Stimulated activated naive B cell treated with anti-CD40 and anti-IgM and Interleukin-4, amounts not matched to agents 10 μg/mL and 1 μg/mL and 100 μg/mL, for 72 hours (primary cell): Measurements from ENCODE around the gene CYB5B.

Experiments
- ATAC-seq, 2 donors: fragments of 150-1000 bp; cut with Tn5 transposase; replicated peaks; 2 replicates each; pipeline ENCODE4 v1.10.0; 2021; ENCODE audit warnings: moderate library complexity in 1 of 2
- DNase-seq: peaks from one replicate; pipeline ENCODE4 v3.0.0; 2021
- H3K27ac Mint-ChIP-seq: one replicate; pipeline ENCODE4 v1.8.0; 2022; ENCODE audit warnings: mild to moderate bottlenecking, mixed read lengths
- H3K27me3 Mint-ChIP-seq, 2 donors: one replicate each; pipeline ENCODE4 v1.8.0; 2022; ENCODE audit warnings: mixed read lengths in 2 of 2
- H3K36me3 Mint-ChIP-seq, 2 donors: one replicate each; pipeline ENCODE4 v1.8.0; 2022; ENCODE audit warnings: mixed read lengths in 2 of 2, mild to moderate bottlenecking in 1 of 2
- H3K4me1 Mint-ChIP-seq, 2 donors: one replicate each; pipeline ENCODE4 v1.8.0; 2022; ENCODE audit warnings: mixed read lengths in 2 of 2, mild to moderate bottlenecking in 1 of 2
- H3K4me3 Mint-ChIP-seq, 2 donors: one replicate each; pipeline ENCODE4 v1.8.0; 2022; ENCODE audit warnings: mild to moderate bottlenecking in 2 of 2, mixed read lengths in 2 of 2, moderate library complexity in 1 of 2
- H3K9me3 Mint-ChIP-seq, 2 donors: one replicate each; pipeline ENCODE4 v1.8.0; 2022; ENCODE audit warnings: mixed read lengths in 2 of 2, mild to moderate bottlenecking in 1 of 2

Gene CYB5B

DNA sequence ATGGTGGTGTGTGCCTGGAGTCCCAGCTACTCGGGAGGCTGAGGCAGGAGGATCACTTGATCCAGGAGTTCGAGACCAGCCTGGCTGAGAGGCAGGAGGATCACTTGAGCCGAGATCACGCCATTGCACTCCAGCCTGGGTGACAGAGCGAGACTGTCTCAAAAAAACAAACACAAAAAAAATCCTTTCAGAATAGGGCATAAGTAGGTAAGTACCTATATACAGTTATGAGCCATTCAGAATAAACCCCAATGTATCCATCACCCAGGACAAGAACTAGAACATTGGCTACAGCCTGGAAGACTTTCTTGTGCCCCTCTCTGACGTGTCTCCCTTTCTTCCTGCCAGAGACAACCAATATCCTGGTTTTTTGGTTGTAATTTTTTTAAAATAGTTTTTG lies 54.3 kb downstream of the CYB5B start:
- Mint-ChIP-seq H3K4me3 (no peak overlapping the region), H3K4me1 (peaks cover 10 to 21% of the 10 kb centered on the region in 2 donors), H3K27me3 (peaks cover 0 to 2% of the 10 kb centered on the region in 2 donors), H3K36me3 (peaks cover 10 to 13% of the 10 kb centered on the region in 2 donors), H3K9me3 (no peaks in the 10 kb centered on the region), H3K27ac (no peak overlapping the region)
- DNase-seq (no peak), ATAC-seq (no peak)

DNA sequence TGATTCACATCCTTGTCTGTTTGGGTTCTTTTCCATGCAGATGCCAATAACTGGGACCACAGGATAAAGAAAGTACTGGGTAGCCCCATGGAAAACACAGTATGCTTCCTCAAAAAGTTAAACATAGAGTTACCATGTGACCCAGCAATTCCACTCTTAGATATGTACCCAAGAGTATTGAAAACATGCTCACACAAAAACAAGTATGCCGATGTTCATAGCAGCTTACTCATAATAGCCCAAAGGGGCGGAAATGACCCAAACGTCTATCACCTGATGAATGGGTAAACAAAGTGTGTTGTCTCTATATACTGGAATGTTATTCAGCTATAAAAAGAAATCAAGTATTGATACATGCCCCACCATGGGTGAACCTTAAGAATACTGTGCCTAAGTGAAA lies 55.4 kb downstream of the CYB5B start:
- Mint-ChIP-seq H3K27ac (no peak overlapping the region), H3K4me3 (no peak overlapping the region), H3K27me3 (peaks cover 6 to 7% of the 10 kb centered on the region in 2 donors), H3K4me1 (peaks cover 10 to 18% of the 10 kb centered on the region in 2 donors), H3K36me3 (peaks cover 10% of the 10 kb centered on the region in 2 donors), H3K9me3 (no peaks in the 10 kb centered on the region)
- DNase-seq (no peak), ATAC-seq (no peak)

DNA sequence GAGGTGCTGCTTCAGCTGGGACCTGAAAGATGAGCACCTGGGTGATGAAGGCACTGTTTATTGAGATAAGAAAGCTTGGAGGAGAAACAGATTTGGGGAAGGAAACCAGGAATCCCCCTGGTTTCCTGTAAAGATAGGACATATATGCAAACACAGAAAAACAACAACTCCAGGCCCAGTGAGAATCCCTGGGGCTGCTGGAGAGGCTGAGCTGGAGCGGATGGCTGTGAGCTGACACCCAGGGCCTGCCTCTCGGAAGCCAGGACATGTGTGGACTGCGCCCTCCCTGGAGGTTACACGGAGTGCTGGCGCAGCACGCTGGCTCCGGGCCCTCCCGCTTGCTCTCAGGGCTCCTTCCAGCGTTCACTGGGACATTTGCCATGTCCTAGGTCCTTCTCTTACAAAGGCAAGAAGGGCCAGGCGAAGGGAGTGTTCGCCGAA lies 57.5 kb downstream of the CYB5B start:
- ATAC-seq (no peak), DNase-seq (no peak)
- H3K27me3 Mint-ChIP-seq = peaks cover 6 to 7% of the 10 kb centered on the region in 2 donors
- H3K4me1 Mint-ChIP-seq = peaks cover 10 to 15% of the 10 kb centered on the region in 2 donors
- peaks cover 10% of the 10 kb centered on the region in 2 donors for H3K36me3 Mint-ChIP-seq
- no peak overlapping the region for H3K27ac Mint-ChIP-seq
- no peak overlapping the region for H3K4me3 Mint-ChIP-seq
- no peaks in the 10 kb centered on the region for H3K9me3 Mint-ChIP-seq

DNA sequence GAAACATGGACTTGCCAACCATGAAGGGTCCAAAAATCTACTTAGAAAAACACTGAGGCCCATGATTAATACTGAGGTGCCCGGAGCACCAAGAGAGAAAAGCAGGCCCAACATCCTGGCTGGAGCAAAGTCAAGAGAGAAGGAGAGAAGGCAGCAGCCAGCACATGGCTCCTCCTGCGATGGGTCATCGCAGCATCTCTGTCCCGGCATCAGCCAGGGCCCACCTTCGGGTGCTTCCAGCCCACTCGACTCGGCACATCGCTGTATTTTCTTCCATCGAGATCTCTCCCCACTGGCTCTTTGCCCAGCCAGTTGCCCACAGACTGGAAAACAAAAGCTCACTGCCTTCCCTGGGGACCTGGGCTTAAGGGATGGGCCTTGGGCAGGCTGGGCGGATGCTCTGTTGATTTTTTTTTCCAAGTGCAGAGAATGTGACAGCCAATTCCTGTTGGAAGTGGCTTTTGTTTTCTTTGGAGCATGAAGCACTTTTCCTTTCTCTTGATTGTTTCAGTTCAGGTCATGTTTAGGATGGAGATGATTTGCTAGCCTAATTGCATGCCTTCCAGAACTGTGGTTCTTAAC lies 58.1 kb downstream of the CYB5B start:
- Mint-ChIP-seq H3K27me3 (peaks cover 6 to 7% of the 10 kb centered on the region in 2 donors), H3K4me1 (peaks cover 9 to 10% of the 10 kb centered on the region in 2 donors), H3K27ac (no peak overlapping the region), H3K4me3 (no peak overlapping the region), H3K36me3 (peaks cover 10% of the 10 kb centered on the region in 2 donors), H3K9me3 (no peaks in the 10 kb centered on the region)
- DNase-seq (no peak), ATAC-seq (no peak)

DNA sequence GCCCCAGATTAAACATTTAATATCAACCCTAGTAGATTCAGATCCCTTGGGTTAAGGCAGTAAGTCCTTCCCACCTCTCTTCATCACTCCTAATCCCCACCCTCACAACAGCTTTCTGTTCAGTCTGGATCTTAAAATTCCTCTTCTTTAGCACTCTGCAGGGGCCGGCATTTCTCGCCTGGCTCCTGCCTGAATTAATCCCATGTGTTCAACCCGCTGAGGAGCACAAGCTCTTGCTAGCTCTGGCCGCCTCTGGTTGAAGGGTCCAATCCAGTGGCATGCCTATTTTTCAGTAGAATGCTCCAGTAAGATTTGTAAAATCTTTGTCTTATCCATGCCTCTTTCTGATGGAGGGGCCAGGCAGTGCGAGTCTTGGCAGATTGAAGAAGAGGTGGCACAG lies 59.2 kb downstream of the CYB5B start:
- Mint-ChIP-seq H3K9me3 (no peaks in the 10 kb centered on the region), H3K4me1 (peaks cover 6 to 10% of the 10 kb centered on the region in 2 donors), H3K27ac (no peak overlapping the region), H3K27me3 (peaks cover 6 to 7% of the 10 kb centered on the region in 2 donors), H3K4me3 (no peak overlapping the region), H3K36me3 (peaks cover 10% of the 10 kb centered on the region in 2 donors)
- no peak for DNase-seq
- ATAC-seq = no peak

DNA sequence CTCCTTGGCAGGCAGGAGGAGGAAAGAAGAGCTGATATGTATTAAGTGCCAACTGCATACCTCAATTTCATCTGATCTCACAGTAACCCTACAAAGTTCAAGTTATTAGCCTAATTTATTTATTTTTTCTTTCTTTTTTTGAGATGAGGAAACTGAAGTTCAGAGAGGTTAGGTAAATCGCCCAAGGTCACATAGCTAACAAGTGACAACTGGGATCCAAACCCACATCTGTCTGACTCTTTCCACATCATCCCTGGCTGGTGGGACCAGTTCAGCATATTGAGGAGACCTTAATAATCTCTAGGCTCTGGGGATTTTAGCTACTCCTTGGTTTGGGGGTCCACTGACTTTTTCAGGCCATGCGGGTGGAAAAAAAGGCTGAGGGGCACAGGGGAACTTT lies 60.9 kb downstream of the CYB5B start:
- ATAC-seq (no peak), DNase-seq (no peak)
- Mint-ChIP-seq H3K4me1 (peaks cover 6 to 7% of the 10 kb centered on the region in 2 donors), H3K4me3 (no peak overlapping the region), H3K27me3 (peaks cover 6 to 7% of the 10 kb centered on the region in 2 donors), H3K9me3 (no peaks in the 10 kb centered on the region), H3K27ac (no peak overlapping the region), H3K36me3 (peaks cover 3 to 5% of the 10 kb centered on the region in 2 donors)

DNA sequence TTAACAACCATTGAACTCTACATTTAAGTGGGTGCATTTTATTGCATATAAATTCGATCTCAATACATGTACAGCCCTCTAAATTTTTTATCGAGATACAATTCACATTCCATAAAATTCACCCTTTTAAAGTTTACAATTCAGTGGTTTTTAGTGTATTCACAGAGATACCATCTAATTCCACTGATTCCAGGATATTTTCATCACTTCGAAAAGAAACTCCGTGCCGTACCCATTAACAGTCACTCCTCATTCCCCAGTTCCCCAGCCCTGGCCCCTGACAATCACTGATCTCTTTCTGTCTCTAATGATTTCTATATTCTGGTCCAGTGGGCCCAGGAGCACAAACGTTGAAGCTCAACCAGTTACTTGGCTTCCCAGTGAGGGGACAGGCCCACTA lies 61.4 kb downstream of the CYB5B start:
- H3K27me3 Mint-ChIP-seq = peaks cover 6 to 7% of the 10 kb centered on the region in 2 donors
- H3K9me3 Mint-ChIP-seq = no peaks in the 10 kb centered on the region
- no peak for DNase-seq
- no peak overlapping the region for H3K4me3 Mint-ChIP-seq
- ATAC-seq = no peak
- H3K36me3 Mint-ChIP-seq = peaks cover under 1 to 3% of the 10 kb centered on the region in 2 donors
- no peak overlapping the region for H3K27ac Mint-ChIP-seq
- peaks cover 2 to 5% of the 10 kb centered on the region in 2 donors for H3K4me1 Mint-ChIP-seq

DNA sequence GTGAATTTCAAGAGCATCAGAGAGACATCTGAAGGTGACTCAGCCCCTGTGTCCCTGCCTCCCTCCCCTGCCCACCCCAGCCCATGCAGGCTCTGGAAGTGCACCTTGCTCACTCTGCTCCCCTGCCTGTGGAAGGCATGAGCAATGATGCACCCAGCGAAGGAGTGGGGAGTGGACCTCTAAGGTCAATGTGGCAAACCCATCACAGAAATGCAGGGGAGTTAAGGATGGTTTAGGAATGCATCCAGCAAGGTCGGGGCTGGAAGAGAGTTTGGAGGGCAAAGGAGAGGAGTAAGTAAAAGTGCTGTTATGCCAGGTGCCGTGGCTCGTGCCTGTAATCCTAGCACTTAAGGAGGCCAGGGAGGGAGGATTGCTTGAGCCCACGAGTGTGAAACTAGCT lies 61.9 kb downstream of the CYB5B start:
- no peak overlapping the region for H3K4me3 Mint-ChIP-seq

DNA sequence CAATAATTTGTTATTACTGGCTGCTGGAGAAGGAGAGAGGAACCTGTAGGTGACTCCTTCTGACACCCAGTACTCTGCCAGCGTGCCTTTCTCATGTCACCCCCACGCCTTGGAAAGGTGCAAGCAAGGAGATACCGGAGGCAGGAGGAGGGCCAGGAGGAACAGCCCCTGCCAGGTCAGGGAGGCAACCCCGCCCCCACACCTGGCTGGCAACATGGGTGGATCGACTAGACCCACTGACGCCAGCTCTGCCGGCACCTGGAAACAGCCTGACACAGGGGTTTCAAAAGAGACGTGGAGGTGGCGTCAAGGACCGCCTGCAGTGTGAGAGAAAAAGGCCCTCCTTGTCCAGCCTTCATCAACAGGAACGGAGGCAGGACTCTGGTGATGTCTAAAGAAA lies 62.3 kb downstream of the CYB5B start:
- ATAC-seq (no peak), DNase-seq (no peak)
- Mint-ChIP-seq H3K27ac (no peak overlapping the region), H3K9me3 (no peaks in the 10 kb centered on the region), H3K36me3 (no peaks in the 10 kb centered on the region), H3K27me3 (peaks cover 6 to 7% of the 10 kb centered on the region in 2 donors), H3K4me1 (peaks cover 0 to 2% of the 10 kb centered on the region in 2 donors), H3K4me3 (no peak overlapping the region)

More for the DNA sequence above, 61.9 kb downstream of the CYB5B start:
- Mint-ChIP-seq H3K9me3 (no peaks in the 10 kb centered on the region), H3K36me3 (no peaks in the 10 kb centered on the region), H3K4me1 (peaks cover 0 to 4% of the 10 kb centered on the region in 2 donors), H3K27ac (no peak overlapping the region), H3K27me3 (peaks cover 6 to 7% of the 10 kb centered on the region in 2 donors)
- ATAC-seq = no peak
- no peak for DNase-seq

DNA sequence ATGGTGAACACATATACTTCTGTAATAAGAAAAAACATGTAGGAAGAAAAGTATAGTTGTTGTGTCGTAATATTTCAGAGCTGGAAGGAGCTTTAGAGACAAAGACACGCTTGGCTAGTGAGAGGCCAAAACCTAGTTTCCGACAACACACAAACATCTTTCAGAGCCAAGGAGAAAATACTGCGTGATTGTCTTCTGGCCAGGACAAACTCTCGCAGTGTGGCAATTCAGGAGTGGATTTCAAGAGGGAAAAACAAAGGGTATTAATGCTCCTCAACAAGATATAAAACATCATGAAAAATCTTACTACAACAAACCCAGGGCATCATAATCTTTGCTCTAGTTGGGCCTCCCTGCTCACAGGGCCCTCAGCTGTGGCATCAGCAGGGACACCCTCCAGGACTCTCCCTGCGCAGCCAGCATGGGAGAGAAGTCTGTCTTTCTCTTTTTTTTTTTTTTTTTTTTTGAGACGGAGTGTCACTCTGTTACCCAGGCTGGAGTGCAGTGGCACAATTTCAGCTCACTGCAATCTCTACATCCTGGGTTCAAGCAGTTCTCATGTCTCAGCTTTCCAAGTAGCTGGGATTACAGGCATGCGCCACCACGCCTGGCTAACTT lies 66.4 kb downstream of the CYB5B start:
- no peak for ATAC-seq
- H3K9me3 Mint-ChIP-seq = peaks cover 0 to 2% of the 10 kb centered on the region in 2 donors

DNA sequence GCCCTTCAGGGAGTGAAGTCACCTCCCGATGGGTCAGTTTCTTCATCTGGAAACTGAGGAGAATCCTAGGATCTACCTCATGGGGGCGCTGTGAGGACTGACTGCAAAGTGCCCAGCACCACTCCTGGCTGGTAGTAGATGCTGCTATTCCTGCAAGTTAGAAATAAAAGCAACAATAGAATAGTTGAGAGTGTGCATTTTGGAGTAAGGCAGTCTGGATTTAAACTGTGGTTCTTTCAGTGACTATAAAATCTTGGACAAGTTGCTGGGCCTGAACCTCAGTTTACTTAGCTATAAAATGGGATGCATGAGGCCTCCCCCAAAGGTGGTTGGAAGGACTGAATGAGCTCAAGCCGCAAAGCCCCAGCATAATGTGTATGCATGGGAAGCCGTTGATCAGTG lies 70.6 kb downstream of the CYB5B start:
- DNase-seq (no peak), ATAC-seq (peak in 1 of 2 donors; percentile 36)
- Mint-ChIP-seq H3K9me3 (peaks cover 0 to 2% of the 10 kb centered on the region in 2 donors), H3K27me3 (peaks cover 0 to 5% of the 10 kb centered on the region in 2 donors), H3K4me1 (peaks cover 16 to 23% of the 10 kb centered on the region in 2 donors), H3K36me3 (no peaks in the 10 kb centered on the region), H3K4me3 (no peak overlapping the region), H3K27ac (peak overlapping the region; percentile 44)

More for the DNA sequence above, 66.4 kb downstream of the CYB5B start:
- H3K36me3 Mint-ChIP-seq = no peaks in the 10 kb centered on the region
- no peak overlapping the region for H3K4me3 Mint-ChIP-seq
- H3K27ac Mint-ChIP-seq = no peak overlapping the region
- no peaks in the 10 kb centered on the region for H3K27me3 Mint-ChIP-seq
- peaks cover under 1 to 5% of the 10 kb centered on the region in 2 donors for H3K4me1 Mint-ChIP-seq
- DNase-seq = no peak

DNA sequence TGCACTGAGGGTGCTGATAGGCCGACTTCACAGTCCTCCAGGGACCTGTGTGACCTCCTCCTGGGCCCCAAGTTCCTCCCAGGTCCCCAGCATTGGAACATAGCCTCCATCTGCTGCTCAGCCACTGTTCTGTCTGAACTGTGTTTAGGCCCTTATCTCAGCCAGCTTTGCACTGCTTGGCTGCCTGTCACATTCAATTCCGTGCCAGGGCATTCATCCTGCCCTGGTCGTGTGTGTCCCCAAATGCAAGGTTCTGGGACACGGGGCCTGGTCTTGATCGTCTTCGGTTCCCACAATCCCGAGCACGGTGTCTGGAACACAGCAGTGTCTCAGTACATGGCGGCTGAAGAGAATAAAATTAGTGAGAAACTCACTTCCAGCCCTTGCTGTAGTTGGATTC lies 71.4 kb downstream of the CYB5B start:
- no peak for DNase-seq
- Mint-ChIP-seq H3K36me3 (no peaks in the 10 kb centered on the region), H3K27ac (no peak overlapping the region), H3K9me3 (peaks cover 0 to 2% of the 10 kb centered on the region in 2 donors), H3K4me3 (no peak overlapping the region), H3K27me3 (peaks cover 0 to 5% of the 10 kb centered on the region in 2 donors), H3K4me1 (peaks cover 16 to 23% of the 10 kb centered on the region in 2 donors)
- no peak for ATAC-seq

DNA sequence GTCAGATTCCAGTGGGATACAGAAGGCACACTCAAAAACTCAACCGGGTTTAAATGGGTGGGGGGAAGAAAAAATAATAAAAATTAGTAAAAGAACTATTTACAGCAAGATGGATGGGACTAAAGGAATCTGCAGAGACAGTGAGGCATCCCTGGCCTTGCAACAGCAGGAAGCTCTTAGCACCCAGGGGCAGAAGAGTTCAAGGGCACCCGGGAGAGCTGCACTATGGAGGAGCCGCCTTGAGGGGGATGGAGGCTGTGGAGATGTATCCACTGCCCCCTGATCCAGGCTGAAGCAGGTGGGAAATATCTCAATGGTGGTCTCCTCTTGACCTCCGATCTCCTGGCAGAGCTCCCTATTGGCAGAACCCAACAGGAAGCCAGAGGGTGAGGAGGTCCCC lies 72.0 kb downstream of the CYB5B start:
- H3K36me3 Mint-ChIP-seq = no peaks in the 10 kb centered on the region
- ATAC-seq (no peak), DNase-seq (no peak)
- peaks cover 0 to 2% of the 10 kb centered on the region in 2 donors for H3K9me3 Mint-ChIP-seq
- no peak overlapping the region for H3K27ac Mint-ChIP-seq
- no peak overlapping the region for H3K4me3 Mint-ChIP-seq
- H3K4me1 Mint-ChIP-seq = peaks cover 16 to 23% of the 10 kb centered on the region in 2 donors
- peaks cover 0 to 5% of the 10 kb centered on the region in 2 donors for H3K27me3 Mint-ChIP-seq

DNA sequence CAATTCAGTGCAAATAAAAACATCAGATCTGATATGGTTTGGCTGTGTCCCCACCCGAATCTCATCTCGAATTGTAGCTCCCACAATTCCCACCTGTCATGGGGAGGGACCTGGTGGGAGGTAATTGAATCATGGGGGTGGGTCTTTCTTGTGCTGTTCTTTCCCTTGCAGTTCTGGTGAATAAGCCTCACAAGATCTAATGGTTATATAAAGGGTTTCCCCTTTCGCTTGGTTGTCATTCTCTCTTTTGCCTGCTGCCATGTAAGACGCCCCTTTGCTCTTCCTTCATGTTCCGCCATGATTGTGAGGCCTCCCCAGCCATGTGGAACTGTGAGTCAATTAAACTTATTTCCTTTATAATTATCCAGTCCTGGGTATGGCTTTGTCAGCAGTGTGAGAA lies 72.5 kb downstream of the CYB5B start:
- H3K27ac Mint-ChIP-seq = no peak overlapping the region
- H3K9me3 Mint-ChIP-seq = peaks cover 0 to 2% of the 10 kb centered on the region in 2 donors
- H3K4me1 Mint-ChIP-seq = peaks cover 18 to 28% of the 10 kb centered on the region in 2 donors
- H3K4me3 Mint-ChIP-seq = no peak overlapping the region
- no peak for ATAC-seq
- H3K36me3 Mint-ChIP-seq = no peaks in the 10 kb centered on the region
- H3K27me3 Mint-ChIP-seq = peaks cover 0 to 5% of the 10 kb centered on the region in 2 donors
- no peak for DNase-seq
